ENCODE data around the gene IKZF2.

DNA sequence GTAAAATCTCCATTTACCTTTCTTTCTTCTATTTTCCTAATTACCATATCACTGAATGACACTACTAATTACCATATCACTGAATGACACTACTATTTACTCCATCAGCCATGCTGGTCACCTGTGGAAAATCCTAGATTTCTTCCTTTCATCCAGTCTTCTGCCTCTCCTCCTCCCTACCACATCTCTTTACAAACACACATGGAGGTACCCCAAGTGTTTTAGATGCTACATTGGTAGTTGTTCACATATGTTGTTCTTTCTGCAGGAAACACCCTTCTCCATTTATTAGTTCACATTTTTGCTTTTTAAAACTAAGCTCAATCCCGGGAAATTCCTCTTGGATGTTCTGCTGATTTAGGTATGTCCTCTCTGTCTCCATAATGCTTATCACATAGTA is 134.0 kb downstream of the IKZF2 start:
- TF ChIP-seq, protein P1, sequence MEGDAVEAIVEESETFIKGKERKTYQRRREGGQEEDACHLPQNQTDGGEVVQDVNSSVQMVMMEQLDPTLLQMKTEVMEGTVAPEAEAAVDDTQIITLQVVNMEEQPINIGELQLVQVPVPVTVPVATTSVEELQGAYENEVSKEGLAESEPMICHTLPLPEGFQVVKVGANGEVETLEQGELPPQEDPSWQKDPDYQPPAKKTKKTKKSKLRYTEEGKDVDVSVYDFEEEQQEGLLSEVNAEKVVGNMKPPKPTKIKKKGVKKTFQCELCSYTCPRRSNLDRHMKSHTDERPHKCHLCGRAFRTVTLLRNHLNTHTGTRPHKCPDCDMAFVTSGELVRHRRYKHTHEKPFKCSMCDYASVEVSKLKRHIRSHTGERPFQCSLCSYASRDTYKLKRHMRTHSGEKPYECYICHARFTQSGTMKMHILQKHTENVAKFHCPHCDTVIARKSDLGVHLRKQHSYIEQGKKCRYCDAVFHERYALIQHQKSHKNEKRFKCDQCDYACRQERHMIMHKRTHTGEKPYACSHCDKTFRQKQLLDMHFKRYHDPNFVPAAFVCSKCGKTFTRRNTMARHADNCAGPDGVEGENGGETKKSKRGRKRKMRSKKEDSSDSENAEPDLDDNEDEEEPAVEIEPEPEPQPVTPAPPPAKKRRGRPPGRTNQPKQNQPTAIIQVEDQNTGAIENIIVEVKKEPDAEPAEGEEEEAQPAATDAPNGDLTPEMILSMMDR (IDR thresholded peaks at IDR 0.05) = no peak
- no peak for TF ChIP-seq POLR2A (IDR thresholded peaks at IDR 0.05)
- TF ChIP-seq POLR2AphosphoS5 (IDR thresholded peaks at IDR 0.05) = no peak
